Gastrocnemius medialis (tissue), 4 donors: ENCODE results near the gene PPP2R5E. TPM values are rescaled to one million over a fixed set of nuclear protein-coding genes. Genes with fewer than 3 reads are reported as not detected.

Experiments
- ATAC-seq, 2 donors: fragments of 150-250 bp; one replicate each; pipeline ENCODE4 v1.9.1; 2016
- DNase-seq, 2 donors: peaks; one replicate each; pipeline ENCODE4 v3.0.0-alpha.2; 2019
- H3K27ac ChIP-seq, 4 donors: fragments of 200-600 bp; sonication (generic); 1 replicate in 1 of 4; 2 replicates in 3 of 4; pipeline ENCODE4 v1.5.1; 2016 to 2018; ENCODE audit warnings: mild to moderate bottlenecking in 2 of 4, moderate library complexity in 1 of 4
- H3K27me3 ChIP-seq, 3 donors: fragments of 200-600 bp; sonication (generic) in 2 of 3; 1 replicate in 1 of 3; 2 replicates in 2 of 3; pipeline versions ENCODE4 v1.5.1 to v1.6.0; 2016 to 2019; ENCODE audit warnings: mild to moderate bottlenecking in 1 of 3, moderate library complexity in 1 of 3
- H3K36me3 ChIP-seq, 2 donors: fragments of 200-600 bp; sonication (generic) in 1 of 2; one replicate each; pipeline ENCODE4 v1.5.1; 2017 to 2018
- H3K4me1 ChIP-seq, 2 donors: fragments of 200-600 bp; sonication (generic) in 1 of 2; one replicate each; pipeline ENCODE4 v1.5.1; 2016 to 2017; ENCODE audit warnings: mild to moderate bottlenecking in 2 of 2
- H3K4me3 ChIP-seq, 4 donors: fragments of 200-600 bp; sonication (generic) in 3 of 4; 1 replicate in 1 of 4; 2 replicates in 3 of 4; pipeline ENCODE4 v1.5.1; 2016 to 2019; ENCODE audit warnings: mild to moderate bottlenecking in 2 of 4
- H3K9me3 ChIP-seq, 3 donors: fragments of 200-600 bp; sonication (generic) in 2 of 3; 1 replicate in 1 of 3; 2 replicates in 2 of 3; pipeline ENCODE4 v1.5.1; 2016 to 2019
- POLR2A ChIP-seq, 2 donors: fragments of 450-650 bp; IDR thresholded peaks; one replicate each; pipeline ENCODE4 v1.6.1; 2017; ENCODE audit warnings: antibody characterized with exemption in 2 of 2, mild to moderate bottlenecking in 2 of 2, moderate library complexity in 2 of 2
- in situ Hi-C, 4 donors: fragments of 200-750 bp; cut with MboI; loops; one replicate each; pipeline versions ENCODE4 v1.15.0 to v1.8.0; 2017; ENCODE audit warnings: low sequenced_read_pairs in 4 of 4
- intact Hi-C: fragments of 100-400 bp; cut with DNase I; formaldehyde crosslinking; loops from one replicate; pipeline ENCODE4 v1.15.1; 2023; ENCODE audit warnings: low total_unique reads
- total RNA-seq, 4 donors: library from RNA; depleted of rRNA; stranded (reverse); fragments of >200 nt; gene quantifications; one replicate each; pipeline versions ENCODE4 v1.1.0 to v1.2.3, GENCODE V29; 2016
- TF ChIP-seq, protein P1 (sequence below), 5 experiments: fragments of 450-650 bp in 3 of 5; fragments of 200-600 bp in 2 of 5; sonication (generic) in 2 of 5; IDR thresholded peaks in 4 of 5; conservative IDR thresholded peaks in 1 of 5; 1 replicate in 4 of 5; 2 replicates in 1 of 5; pipeline ENCODE4 v1.5.1; 2016 to 2019; ENCODE audit warnings: antibody characterized with exemption in 5 of 5, mild to moderate bottlenecking in 3 of 5, moderate library complexity in 3 of 5

The PPP2R5E gene
- total RNA-seq, 4 donors from 2014 or later = 14.6 to 25.8 (median 22.3) TPM

GRCh38 chr14:63513756-63514155, 29.4 kb downstream of the PPP2R5E start:
- intact Hi-C loops = no loop called here
- no peak for DNase-seq
- Histone ChIP-seq H3K4me1 (peaks cover 28 to 32% of the 10 kb centered on the region in 2 donors), H3K9me3 (no peaks in the 10 kb centered on the region), H3K36me3 (no peaks in the 10 kb centered on the region), H3K27me3 (no peaks in the 10 kb centered on the region), H3K27ac (no peak overlapping the region), H3K4me3 (no peak overlapping the region)
- TF ChIP-seq, protein P1, sequence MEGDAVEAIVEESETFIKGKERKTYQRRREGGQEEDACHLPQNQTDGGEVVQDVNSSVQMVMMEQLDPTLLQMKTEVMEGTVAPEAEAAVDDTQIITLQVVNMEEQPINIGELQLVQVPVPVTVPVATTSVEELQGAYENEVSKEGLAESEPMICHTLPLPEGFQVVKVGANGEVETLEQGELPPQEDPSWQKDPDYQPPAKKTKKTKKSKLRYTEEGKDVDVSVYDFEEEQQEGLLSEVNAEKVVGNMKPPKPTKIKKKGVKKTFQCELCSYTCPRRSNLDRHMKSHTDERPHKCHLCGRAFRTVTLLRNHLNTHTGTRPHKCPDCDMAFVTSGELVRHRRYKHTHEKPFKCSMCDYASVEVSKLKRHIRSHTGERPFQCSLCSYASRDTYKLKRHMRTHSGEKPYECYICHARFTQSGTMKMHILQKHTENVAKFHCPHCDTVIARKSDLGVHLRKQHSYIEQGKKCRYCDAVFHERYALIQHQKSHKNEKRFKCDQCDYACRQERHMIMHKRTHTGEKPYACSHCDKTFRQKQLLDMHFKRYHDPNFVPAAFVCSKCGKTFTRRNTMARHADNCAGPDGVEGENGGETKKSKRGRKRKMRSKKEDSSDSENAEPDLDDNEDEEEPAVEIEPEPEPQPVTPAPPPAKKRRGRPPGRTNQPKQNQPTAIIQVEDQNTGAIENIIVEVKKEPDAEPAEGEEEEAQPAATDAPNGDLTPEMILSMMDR (IDR thresholded peaks at IDR 0.05 in 4 of 5, conservative IDR thresholded peaks at IDR 0.05 in 1 of 5) = no peak
- TF ChIP-seq POLR2A (IDR thresholded peaks at IDR 0.05) = no peak
- no peak for ATAC-seq
- in situ Hi-C loops = no loop called here

- Histone ChIP-seq H3K27me3 (no peaks in the 10 kb centered on the region), H3K4me1 (peaks cover 28 to 32% of the 10 kb centered on the region in 2 donors), H3K9me3 (no peaks in the 10 kb centered on the region), H3K36me3 (no peaks in the 10 kb centered on the region), H3K4me3 (no peak overlapping the region), H3K27ac (no peak overlapping the region)
- in situ Hi-C loops = no loop called here
- intact Hi-C loops = no loop called here
- TF ChIP-seq, protein P1 (IDR thresholded peaks at IDR 0.05 in 4 of 5, conservative IDR thresholded peaks at IDR 0.05 in 1 of 5) = no peak
- no peak for TF ChIP-seq POLR2A (IDR thresholded peaks at IDR 0.05)
- ATAC-seq = no peak
- no peak for DNase-seq
Observed at GRCh38 chr14:63512861-63513260, 30.3 kb downstream of the PPP2R5E start.

- DNase-seq (no peak), ATAC-seq (no peak)
- Histone ChIP-seq H3K36me3 (no peaks in the 10 kb centered on the region), H3K27ac (no peak overlapping the region), H3K4me1 (peaks cover 23% of the 10 kb centered on the region in 2 donors), H3K27me3 (no peaks in the 10 kb centered on the region), H3K4me3 (no peak overlapping the region), H3K9me3 (no peaks in the 10 kb centered on the region)
- in situ Hi-C loops = no loop called here
- intact Hi-C loops = no loop called here
- TF ChIP-seq POLR2A (IDR thresholded peaks at IDR 0.05) = no peak
- TF ChIP-seq, protein P1 (IDR thresholded peaks at IDR 0.05 in 4 of 5, conservative IDR thresholded peaks at IDR 0.05 in 1 of 5) = no peak
Observed at GRCh38 chr14:63510538-63510937, 32.6 kb downstream of the PPP2R5E start.

- in situ Hi-C loops (no loop called here), intact Hi-C loops (no loop called here)
- no peak overlapping the region for H3K27ac ChIP-seq
- no peak overlapping the region for H3K4me3 ChIP-seq
- no peaks in the 10 kb centered on the region for H3K36me3 ChIP-seq
- TF ChIP-seq POLR2A (IDR thresholded peaks at IDR 0.05) = no peak
- TF ChIP-seq, protein P1 (IDR thresholded peaks at IDR 0.05 in 4 of 5, conservative IDR thresholded peaks at IDR 0.05 in 1 of 5) = no peak
- H3K27me3 ChIP-seq = no peaks in the 10 kb centered on the region
- H3K9me3 ChIP-seq = no peaks in the 10 kb centered on the region
- H3K4me1 ChIP-seq = peaks cover 1 to 9% of the 10 kb centered on the region in 2 donors
- DNase-seq (no peak), ATAC-seq (no peak)
Observed at GRCh38 chr14:63508033-63508432, 35.1 kb downstream of the PPP2R5E start.

DNA sequence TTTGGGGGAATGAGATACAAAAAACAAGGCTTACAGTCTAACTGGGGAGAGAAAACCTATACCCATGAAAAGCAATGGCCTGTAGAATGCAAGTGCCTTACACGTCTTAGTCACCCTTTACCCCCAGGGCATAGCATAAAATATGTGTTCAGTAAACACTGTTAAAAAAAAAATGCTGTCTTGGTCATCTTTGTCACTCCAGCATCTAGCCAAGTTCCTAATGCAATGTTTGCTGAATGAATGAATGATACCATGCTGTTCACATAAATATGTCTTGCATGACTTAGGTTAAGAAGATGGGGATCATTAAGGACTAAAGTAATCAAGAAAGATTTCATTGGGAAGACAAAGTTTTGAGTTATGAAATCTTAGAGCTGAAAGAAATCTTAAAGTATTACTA, 38.5 kb downstream of the PPP2R5E start:
- H3K4me1 ChIP-seq = peaks cover 4 to 12% of the 10 kb centered on the region in 2 donors
- no peak overlapping the region for H3K4me3 ChIP-seq
- H3K27me3 ChIP-seq = no peaks in the 10 kb centered on the region
- no peaks in the 10 kb centered on the region for H3K36me3 ChIP-seq
- DNase-seq (no peak), ATAC-seq (no peak)
- intact Hi-C loops = no loop called here
- in situ Hi-C loops = no loop called here
- no peak overlapping the region for H3K27ac ChIP-seq
- TF ChIP-seq, protein P1 (IDR thresholded peaks at IDR 0.05 in 4 of 5, conservative IDR thresholded peaks at IDR 0.05 in 1 of 5) = no peak
- no peak for TF ChIP-seq POLR2A (IDR thresholded peaks at IDR 0.05)
- H3K9me3 ChIP-seq = no peaks in the 10 kb centered on the region
